Stimulated activated CD8-positive, alpha-beta memory T cell treated with anti-CD3 and anti-CD28 coated beads, Interleukin-4, amount 100 ng/mL, for 4 hours (primary cell): ENCODE data around the gene DLG1.
"Not testable (repeated sequence)": the region's sequence is repeated elsewhere in the genome, so short reads cannot be mapped to it uniquely, and the experiment has no call there.

Experiments used
- DNase-seq, 2 donors: peaks; one replicate each; pipeline ENCODE4 v3.0.0-alpha.2; 2020; ENCODE audit warnings: low read depth in 2 of 2, low spot score in 1 of 2

The DLG1 gene

GRCh38 chr3:197114007-197114406 lies 184.4 kb downstream of the DLG1 start:
- no peak for DNase-seq

- no peak for DNase-seq
These were observed 186.7 kb downstream of the DLG1 start for GRCh38 chr3:197111685-197112084.

GRCh38 chr3:197105786-197106185 lies 192.6 kb downstream of the DLG1 start:
- no peak for DNase-seq

DNA sequence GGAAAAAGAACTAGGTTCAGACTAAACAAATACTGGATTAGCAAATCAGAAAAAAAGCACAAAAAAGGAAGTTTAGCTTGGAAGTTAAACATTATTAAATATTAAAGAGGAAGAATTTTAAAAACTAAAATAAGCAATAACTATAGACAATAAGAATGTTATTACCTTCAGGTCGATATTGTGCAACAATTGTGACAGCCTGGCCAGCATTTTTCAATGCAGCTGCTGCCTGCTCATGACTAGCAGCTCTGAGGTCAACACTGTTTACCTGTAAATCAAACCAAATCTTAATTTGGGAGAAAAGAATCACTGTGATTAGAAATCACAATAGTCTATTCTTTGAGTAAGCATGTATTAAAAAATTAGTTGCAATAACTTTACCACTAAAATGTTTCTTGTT lies 193.7 kb downstream of the DLG1 start:
- DNase-seq: no peak

DNA sequence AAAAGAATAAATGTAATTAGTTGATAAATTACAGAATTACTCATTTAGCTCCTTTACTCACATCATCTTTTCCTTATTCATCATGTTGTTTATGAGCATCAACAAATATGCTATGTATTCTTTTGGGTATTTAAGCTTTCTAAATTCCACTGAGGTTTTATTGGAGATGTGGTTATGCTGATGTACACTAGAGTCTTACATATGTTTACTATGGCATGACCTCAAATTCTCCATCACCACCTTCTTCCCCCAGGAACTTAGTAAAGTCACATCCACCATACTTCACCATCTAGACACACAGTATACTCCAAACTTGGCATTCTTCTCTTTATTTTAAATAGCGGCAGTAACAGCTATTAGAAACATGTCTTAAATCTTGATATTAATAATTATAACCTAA lies 194.6 kb downstream of the DLG1 start:
- no peak for DNase-seq

- no peak for DNase-seq
These were observed 204.5 kb downstream of the DLG1 start for GRCh38 chr3:197093871-197094270.

DNA sequence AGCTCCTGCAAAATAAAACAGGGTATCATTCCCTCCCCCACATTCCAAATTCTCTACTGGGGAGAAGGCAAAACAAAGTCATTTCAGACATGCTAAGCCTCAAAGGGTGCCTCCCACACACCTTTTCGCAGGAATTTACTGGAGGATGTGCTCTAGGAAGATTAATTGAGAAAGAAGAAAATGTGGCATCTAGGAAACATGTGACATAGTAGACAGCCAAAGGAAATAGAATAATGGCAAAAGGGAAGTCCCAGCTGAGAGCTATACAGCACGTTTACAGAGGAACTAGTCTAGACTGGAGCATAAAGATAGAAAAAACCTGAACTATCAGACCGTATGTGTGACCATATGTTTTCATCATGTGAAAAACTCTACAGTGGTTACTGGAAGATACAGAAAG lies 210.0 kb downstream of the DLG1 start:
- no peak for DNase-seq

DNA sequence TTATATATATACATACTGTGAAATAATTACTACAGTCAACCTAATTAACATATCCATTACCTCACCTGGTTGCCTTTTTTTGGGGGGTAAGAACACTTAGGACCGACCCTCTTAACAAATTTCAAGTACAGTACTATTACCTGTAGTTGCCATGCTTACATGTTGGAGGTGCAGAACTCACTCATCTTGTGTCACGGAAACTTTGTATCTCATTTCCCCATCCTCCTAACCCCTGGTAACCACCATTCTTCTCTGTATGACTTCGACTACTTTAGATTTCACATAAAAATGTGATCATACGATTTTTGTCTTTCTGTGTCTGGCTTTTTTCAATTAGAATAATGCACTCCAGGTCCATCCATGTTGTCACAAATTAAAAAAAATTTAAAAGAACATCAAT lies 213.3 kb downstream of the DLG1 start:
- no peak for DNase-seq

GRCh38 chr3:197083486-197083885 lies 214.9 kb downstream of the DLG1 start:
- DNase-seq: no peak

DNA sequence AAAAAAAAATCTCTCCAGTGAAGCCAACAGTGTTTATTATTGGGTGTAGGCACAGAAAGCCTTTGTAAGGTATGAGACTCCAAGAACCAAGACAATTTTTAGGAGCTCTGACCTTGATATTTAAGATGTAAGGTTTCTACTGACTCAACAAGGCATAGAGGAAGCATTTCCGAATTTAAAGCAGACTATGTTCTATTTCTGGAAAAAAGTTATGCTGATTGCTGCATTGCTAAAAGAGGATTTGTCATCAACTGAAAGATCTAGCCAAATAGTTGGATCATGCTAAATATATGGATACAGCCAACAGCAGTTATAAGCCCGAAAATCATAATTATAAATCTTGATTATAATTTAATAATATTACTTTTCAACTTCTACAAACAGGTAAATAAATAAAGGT lies 215.5 kb downstream of the DLG1 start:
- no peak for DNase-seq

DNA sequence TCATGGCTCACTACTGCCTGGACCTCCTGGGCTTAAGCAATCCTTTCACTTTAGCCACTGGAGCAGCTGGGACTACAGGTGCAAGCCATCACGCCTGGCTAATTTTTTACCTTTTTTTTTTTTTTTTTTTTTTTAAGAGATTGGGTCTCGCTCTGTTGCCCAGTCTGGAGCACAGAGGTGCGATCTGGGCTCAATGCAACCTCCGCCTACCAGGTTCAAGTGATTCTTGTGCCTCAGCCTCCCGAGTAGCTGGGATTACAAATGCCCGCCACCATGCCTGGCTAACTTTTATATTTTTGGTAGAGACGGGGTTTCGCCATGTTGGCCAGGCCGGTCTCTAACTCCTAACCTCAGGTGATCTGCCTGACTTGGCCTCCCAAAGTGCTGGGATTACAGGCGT lies 218.1 kb downstream of the DLG1 start:
- DNase-seq: no peak

- DNase-seq: no peak
These were observed 222.0 kb downstream of the DLG1 start for GRCh38 chr3:197076415-197076814.

DNA sequence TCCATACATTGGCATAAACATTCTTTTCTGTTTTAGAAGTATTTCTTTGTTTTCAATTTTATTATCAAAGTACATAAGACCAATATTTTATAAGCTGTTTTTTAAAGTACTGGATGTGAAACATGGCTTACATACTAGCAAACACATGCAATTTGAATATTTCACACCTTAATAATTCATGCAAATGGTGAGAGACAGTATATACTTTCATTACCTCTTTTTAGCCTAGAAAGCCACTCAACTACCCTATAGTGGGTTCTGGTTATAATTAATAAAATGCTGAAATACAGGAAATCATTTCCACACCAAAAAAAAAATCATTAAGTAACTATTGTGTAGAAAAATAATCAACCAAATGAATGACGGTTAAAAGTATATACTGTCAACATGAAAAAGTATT lies 230.3 kb downstream of the DLG1 start:
- no peak for DNase-seq

DNA sequence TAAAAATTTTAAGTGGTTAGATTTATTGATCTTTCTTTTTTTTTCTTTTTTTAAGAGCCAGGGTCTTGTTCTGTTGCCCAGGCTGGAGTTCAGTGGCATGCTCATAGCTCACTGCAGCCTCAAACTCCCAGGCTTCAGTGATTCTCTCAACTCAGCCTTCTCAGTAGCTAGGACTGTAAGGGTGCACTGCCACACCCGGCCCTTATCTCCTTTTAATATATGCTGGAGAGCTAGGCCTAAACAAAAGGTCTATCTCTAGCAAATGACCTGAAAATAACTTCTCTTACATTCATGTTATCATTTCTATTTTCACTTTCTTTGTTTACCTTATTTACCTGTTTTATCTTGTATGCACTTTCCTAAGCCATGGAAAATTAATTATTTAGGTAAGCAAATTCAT lies 233.6 kb downstream of the DLG1 start:
- no peak for DNase-seq

DNA sequence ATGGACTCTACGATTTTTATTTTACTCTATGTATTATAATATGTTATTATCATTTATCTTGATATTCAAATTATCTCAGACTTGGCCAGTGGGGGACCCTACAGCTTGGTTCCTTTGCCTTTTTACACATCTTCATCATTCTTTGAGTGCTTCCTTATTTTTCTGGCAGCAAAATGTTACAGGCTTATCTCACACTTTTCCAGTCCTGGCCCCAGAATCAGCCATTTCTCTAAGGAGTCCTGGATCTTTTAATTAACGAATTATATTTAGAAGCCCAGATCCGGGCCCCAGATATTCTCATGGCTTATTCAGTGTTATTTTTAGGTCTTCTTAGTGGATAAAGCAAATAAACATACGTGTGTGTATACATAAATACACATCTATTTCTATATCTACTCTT lies 236.0 kb downstream of the DLG1 start:
- DNase-seq: no peak

GRCh38 chr3:197051637-197052036 lies 246.8 kb downstream of the DLG1 start:
- not testable (repeated sequence) for DNase-seq

DNA sequence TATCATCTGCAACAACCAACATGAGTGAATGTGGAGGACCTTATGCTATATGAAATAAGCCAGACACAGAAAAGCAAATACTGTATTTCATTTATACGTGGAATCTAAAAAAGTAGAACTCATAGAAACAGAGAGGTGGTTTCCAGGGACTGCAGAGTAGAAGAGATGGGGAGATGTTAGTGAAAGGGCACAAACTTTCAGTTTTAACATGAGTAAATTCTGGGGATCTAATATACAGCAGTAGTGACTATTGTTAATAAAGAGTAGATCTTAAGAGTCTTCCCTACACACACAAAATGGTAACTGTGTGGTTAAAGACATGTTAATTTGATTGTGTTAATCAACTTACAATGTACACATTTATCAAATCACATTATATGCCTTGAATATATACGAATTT lies 247.9 kb downstream of the DLG1 start:
- no peak for DNase-seq

GRCh38 chr3:197042539-197042938 lies 255.9 kb downstream of the DLG1 start:
- no peak for DNase-seq

DNA sequence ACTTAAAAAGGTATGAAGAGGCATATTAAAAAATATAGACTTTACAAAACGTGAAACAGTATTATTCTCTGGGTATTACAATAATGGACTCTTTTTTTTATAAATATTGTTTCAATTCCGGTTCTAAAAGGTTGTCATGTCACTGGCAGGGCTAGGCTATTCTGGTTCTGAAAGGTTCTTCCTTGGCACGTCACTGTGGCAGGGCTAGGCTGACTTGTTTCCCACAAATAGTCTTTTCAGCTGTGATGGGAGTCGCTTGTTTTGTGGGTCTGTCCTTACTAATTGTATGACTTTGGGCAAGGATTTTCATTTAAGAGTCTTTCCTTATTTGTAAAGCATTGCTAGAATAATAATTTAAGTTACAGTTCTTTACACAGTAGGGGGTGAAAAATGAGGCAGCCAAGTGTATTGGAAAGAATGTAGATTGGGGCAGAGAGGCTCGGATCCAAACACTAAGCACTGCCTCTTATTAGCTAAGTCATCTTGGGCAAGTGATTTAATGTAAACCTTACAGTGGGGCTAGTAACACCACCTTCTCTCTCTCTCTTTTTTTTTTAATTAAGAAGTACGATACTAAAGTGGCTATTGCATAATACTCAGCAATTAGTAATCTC lies 256.4 kb downstream of the DLG1 start:
- no peak for DNase-seq

GRCh38 chr3:197040658-197041057 lies 257.8 kb downstream of the DLG1 start:
- no peak for DNase-seq

- DNase-seq: no peak
These were observed 259.5 kb downstream of the DLG1 start for GRCh38 chr3:197038679-197039462.

DNA sequence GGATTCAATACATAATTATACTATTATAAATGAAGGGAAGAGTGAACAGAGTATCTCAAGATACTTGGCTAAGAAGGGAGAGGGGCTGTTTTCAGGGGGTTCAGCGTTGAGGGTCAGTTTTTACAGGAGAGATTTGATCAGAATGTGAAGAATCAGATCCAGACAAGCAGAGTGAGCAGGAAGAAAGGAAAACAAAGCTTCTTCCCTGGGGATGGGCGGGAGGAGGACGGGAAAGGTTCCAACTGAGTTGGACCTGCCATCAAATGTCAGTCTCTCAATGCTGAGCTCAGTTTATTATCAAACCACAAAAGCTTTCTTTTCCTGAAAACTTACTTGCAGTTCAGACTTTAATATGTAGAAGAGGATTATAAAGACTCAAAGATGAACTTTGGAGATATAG lies 262.8 kb downstream of the DLG1 start:
- DNase-seq: no peak

DNA sequence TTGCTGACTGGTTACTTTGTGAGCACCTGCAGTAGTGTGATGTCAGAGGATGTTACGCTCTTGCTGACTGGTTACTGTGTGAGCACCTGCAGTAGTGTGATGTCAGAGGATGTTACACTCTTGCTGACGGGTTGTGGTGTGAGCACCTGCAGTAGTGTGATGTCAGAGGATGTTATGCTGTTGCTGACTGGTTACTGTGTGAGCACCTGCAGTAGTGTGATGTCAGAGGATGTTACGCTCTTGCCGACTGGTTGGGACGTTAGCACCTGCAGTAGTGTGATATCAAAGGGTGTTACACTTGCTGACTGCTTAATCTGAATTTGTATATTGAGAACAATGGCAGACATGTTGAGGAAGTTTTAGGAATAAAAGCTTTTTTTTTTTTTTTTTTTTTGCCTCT lies 263.6 kb downstream of the DLG1 start:
- not testable (repeated sequence) for DNase-seq
